Heart right ventricle (tissue), 16 donors: ENCODE results near the gene RUNX3. TPM values are rescaled to one million over a fixed set of nuclear protein-coding genes. Genes with fewer than 3 reads are reported as not detected.

ENCODE experiments used
- ATAC-seq, 8 donors: fragments of 200-7000 bp; cut with Tn5 transposase; one replicate each; pipeline ENCODE4 v1.9.1; 2020; ENCODE audit warnings: mild to moderate bottlenecking in 8 of 8, moderate library complexity in 8 of 8, moderate number of reproducible peaks in 1 of 8
- DNase-seq, 2 donors: peaks; one replicate each; pipeline ENCODE4 v3.0.0-alpha.2; 2020
- H3K27ac ChIP-seq, 10 donors: fragments of 200-600 bp; sonication (generic) in 2 of 10; one replicate each; pipeline versions ENCODE4 v1.5.0 to v1.8.0; 2020 to 2022; ENCODE audit warnings: mild to moderate bottlenecking in 3 of 10
- H3K27me3 ChIP-seq, 7 donors: fragments of 200-600 bp; one replicate each; pipeline ENCODE4 v1.8.0; 2021 to 2022; ENCODE audit warnings: mild to moderate bottlenecking in 2 of 7
- H3K36me3 ChIP-seq, 9 donors: fragments of 200-600 bp; sonication (generic) in 1 of 9; one replicate each; pipeline versions ENCODE4 v1.5.0 to v1.8.0; 2020 to 2022; ENCODE audit warnings: mild to moderate bottlenecking in 2 of 9
- H3K4me1 ChIP-seq, 9 donors: fragments of 200-600 bp; sonication (generic) in 1 of 9; one replicate each; pipeline versions ENCODE4 v1.5.0 to v1.8.0; 2020 to 2022; ENCODE audit warnings: mild to moderate bottlenecking in 4 of 9
- H3K4me3 ChIP-seq, 10 donors: fragments of 200-600 bp; sonication (generic) in 2 of 10; one replicate each; pipeline versions ENCODE4 v1.5.0 to v1.8.0; 2020 to 2022; ENCODE audit warnings: mild to moderate bottlenecking in 7 of 10, moderate library complexity in 2 of 10
- H3K9me3 ChIP-seq, 11 donors: fragments of 200-600 bp in 10 of 11; sonication (generic) in 2 of 11; one replicate each; pipeline versions ENCODE4 v1.5.0 to v1.8.0; 2013 to 2022; ENCODE audit warnings: mild to moderate bottlenecking in 2 of 11, control low read depth in 1 of 11, moderate library complexity in 1 of 11
- CTCF ChIP-seq, 9 donors: fragments of 200-600 bp; sonication (generic) in 2 of 9; IDR thresholded peaks; one replicate each; pipeline versions ENCODE4 v1.5.0 to v1.8.0; 2021 to 2022; ENCODE audit warnings: antibody characterized with exemption in 9 of 9, mild to moderate bottlenecking in 5 of 9, moderate library complexity in 1 of 9
- WGBS, 2 donors: extraction: QIAGEN DNeasy Blood & Tissue Kit; methylation state at CpG; one replicate each; pipeline ENCODE4 v1.1.7; 2013; ENCODE audit warnings: inconsistent platforms in 1 of 2; 5-methylcytosine and 5-hydroxymethylcytosine counted together
- intact Hi-C, 10 donors: fragments of 100-400 bp; cut with DNase I; formaldehyde crosslinking; loops; one replicate each; pipeline versions ENCODE4 v1.11.1 to v1.14.2; 2022
- polyA plus RNA-seq, 2 donors: library from polyadenylated mRNA; stranded (reverse); fragments of 200-250 nt; gene quantifications; one replicate each; pipeline ENCODE4 v1.2.3, GENCODE V29; 2013
- total RNA-seq, 10 donors: library from RNA; stranded (reverse); fragmentation: NEBNext Ultra II Directional in 3 of 10; extraction: Animal tissue kit (Norgen Biotek cat#: 25700) in 3 of 10; gene quantifications; one replicate each; pipeline versions ENCODE4 v1.2.1 to v1.2.4, GENCODE V29; 2021 to 2023
- donor health status: Arrhythmogenic right ventricular cardiomyopathy.
- donor health status: ischemic (EF 13 %, LVEDD 7.1; RV severe dilation, severe dysfunction).
- donor health status: healthy with polysubstance abuse.
- donor health status: DM: no; HTN: yes; CAD: no.
- donor health status: DM: no; HTN: no; CAD: no.
- donor health status: ischemic (EF 25% LVEDD 6.9; RV normal size, moderate dysfunction).
- donor health status: ischemic (EF 25% LVEDD 5.7; RV mildly dilated, moderate dysfunction).
- donor health status: healthy.
- donor health status: DM: yes; HTN: yes; CAD: no.
- donor health status: Ischemic cardiomyopathy.
- donor health status: ischemic (EF 35%, LVEDD 5.7; RV mildly dilated, moderate dysfunction).
- donor health status: nonischemic (EF 11% LVEDD 7.7; RV severe dilation, severe dysfunction).
- donor health status: DM: yes; HTN: yes; CAD: no.
- donor health status: PGD.
- donor health status: ischemic (EF 29% LVEDD 5.4; RV normal size, mild dysfunction).
- donor health status: nonischemic (EF 23%, LVEDD 6.1; RV moderate dilation, normal function).

The RUNX3 gene
- total and polyA plus RNA-seq, 12 donors: 0.07 to 5.9 (median 0.38) TPM

GRCh38 chr1:24964811-24965570, 34.9 kb upstream of the RUNX3 start:
- peak in 5 of 8 donors; percentile 34 to 66 (median 56) for ATAC-seq
- peak in 1 of 2 donors; percentile 44 for DNase-seq
- intact Hi-C loops: no loop called here
- H3K9me3 ChIP-seq: no peaks in the 10 kb centered on the region
- peak overlapping the region in 1 of 10 donors; percentile 39 for H3K4me3 ChIP-seq
- 85 to 87% methylated on average over 32 of the region's 32 CpGs for WGBS, 2 donors
- peaks cover 0 to 81% (median 36%) of the 10 kb centered on the region in 7 donors for H3K27me3 ChIP-seq
- peak overlapping the region in 1 of 10 donors; percentile 66 for H3K27ac ChIP-seq
- peaks cover 0 to 19% (median 0%) of the 10 kb centered on the region in 9 donors for H3K4me1 ChIP-seq
- no peak for TF ChIP-seq CTCF (IDR thresholded peaks at IDR 0.05)
- H3K36me3 ChIP-seq: no peaks in the 10 kb centered on the region

- intact Hi-C loops: no loop called here
- H3K4me3 ChIP-seq: peak overlapping the region in 1 of 10 donors; percentile 39
- peaks cover 0 to 81% (median 33%) of the 10 kb centered on the region in 7 donors for H3K27me3 ChIP-seq
These were observed 34.0 kb upstream of the RUNX3 start for GRCh38 chr1:24963943-24964693.

GRCh38 chr1:24963099-24963872, 33.2 kb upstream of the RUNX3 start:
- Histone ChIP-seq H3K36me3 (no peaks in the 10 kb centered on the region), H3K4me1 (peaks cover 0 to 19% (median 0%) of the 10 kb centered on the region in 9 donors), H3K27ac (peak overlapping the region in 1 of 10 donors; percentile 66), H3K27me3 (peaks cover 0 to 81% (median 26%) of the 10 kb centered on the region in 7 donors), H3K4me3 (peak overlapping the region in 1 of 10 donors; percentile 39), H3K9me3 (no peaks in the 10 kb centered on the region)
- 75 to 79% methylated on average over 9 of the region's 9 CpGs for WGBS, 2 donors
- no peak for DNase-seq
- intact Hi-C loops: no loop called here
- TF ChIP-seq CTCF (IDR thresholded peaks at IDR 0.05): no peak
- no peak for ATAC-seq

More at GRCh38 chr1:24963943-24964693, 34.0 kb upstream of the RUNX3 start:
- Histone ChIP-seq H3K4me1 (peaks cover 0 to 19% (median 0%) of the 10 kb centered on the region in 9 donors), H3K27ac (peak overlapping the region in 1 of 10 donors; percentile 66), H3K9me3 (no peaks in the 10 kb centered on the region), H3K36me3 (no peaks in the 10 kb centered on the region)
- WGBS, 2 donors: 89 to 91% methylated on average over 23 of the region's 23 CpGs
- DNase-seq: no peak
- ATAC-seq: no peak
- TF ChIP-seq CTCF (IDR thresholded peaks at IDR 0.05): no peak
